ENCODE measurements around the gene DMRTB1.

DMRTB1 gene

DNA sequence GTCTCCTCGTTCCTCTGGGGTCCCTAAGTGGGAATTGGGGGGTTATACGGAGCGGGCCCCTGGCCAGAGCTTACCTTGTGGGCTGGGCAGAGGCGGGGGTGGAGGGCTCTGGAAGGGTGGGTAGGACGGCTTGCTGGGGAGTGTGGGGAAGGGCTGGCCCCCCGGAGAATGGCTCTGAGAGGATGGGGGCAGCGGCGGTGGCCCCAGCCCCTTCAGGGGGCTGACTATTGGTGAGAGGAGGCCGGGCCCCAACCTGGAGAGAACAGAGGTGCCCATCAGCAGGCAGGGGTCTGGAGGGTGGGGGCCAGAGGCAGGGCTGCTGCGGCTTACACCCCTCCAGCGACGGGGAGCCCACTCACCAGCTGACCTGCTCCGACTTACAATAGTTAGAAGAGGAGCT, 50.6 kb downstream of the DMRTB1 start:
- TF ChIP-seq TAF1 (IDR thresholded peaks at IDR 0.05; ENCODE audit: borderline replicate concordance, insufficient read depth, low read length), result no peak
- TF ChIP-seq SIN3A (IDR thresholded peaks at IDR 0.05; ENCODE audit: borderline replicate concordance, insufficient read depth, low read length), result no peak
- TF ChIP-seq, protein P1, sequence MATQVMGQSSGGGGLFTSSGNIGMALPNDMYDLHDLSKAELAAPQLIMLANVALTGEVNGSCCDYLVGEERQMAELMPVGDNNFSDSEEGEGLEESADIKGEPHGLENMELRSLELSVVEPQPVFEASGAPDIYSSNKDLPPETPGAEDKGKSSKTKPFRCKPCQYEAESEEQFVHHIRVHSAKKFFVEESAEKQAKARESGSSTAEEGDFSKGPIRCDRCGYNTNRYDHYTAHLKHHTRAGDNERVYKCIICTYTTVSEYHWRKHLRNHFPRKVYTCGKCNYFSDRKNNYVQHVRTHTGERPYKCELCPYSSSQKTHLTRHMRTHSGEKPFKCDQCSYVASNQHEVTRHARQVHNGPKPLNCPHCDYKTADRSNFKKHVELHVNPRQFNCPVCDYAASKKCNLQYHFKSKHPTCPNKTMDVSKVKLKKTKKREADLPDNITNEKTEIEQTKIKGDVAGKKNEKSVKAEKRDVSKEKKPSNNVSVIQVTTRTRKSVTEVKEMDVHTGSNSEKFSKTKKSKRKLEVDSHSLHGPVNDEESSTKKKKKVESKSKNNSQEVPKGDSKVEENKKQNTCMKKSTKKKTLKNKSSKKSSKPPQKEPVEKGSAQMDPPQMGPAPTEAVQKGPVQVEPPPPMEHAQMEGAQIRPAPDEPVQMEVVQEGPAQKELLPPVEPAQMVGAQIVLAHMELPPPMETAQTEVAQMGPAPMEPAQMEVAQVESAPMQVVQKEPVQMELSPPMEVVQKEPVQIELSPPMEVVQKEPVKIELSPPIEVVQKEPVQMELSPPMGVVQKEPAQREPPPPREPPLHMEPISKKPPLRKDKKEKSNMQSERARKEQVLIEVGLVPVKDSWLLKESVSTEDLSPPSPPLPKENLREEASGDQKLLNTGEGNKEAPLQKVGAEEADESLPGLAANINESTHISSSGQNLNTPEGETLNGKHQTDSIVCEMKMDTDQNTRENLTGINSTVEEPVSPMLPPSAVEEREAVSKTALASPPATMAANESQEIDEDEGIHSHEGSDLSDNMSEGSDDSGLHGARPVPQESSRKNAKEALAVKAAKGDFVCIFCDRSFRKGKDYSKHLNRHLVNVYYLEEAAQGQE (IDR thresholded peaks at IDR 0.05; ENCODE audit: insufficient read depth in 1 of 2, low read depth in 2 of 2, low read length in 2 of 2), result no peak
- no peak for TF ChIP-seq FOXP2 (optimal IDR thresholded peaks at IDR 0.05; ENCODE audit: borderline replicate concordance, extremely low read depth, extremely low read length, insufficient read depth)
- TF ChIP-seq POLR2AphosphoS5 (IDR thresholded peaks at IDR 0.05; ENCODE audit: low read depth, low read length), result no peak

DNA sequence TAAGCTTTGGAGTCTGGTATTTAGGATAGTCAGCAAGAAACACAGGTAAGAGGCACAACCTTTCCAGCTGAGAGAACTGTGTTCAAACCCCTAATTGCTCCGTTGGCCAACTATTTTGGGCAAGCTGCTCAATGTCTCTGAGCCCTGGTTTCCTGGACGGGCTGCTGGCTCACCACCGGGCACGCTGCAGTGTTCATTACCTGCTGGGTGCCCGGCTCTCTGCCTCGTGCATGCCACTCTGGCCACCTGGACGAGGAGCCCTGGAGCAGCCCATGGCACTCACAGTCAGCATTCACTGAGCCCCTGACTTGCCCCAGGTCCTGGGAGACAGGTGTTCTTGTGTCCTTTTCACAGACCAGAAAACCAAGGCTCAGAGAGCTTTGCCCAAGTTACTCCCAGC, 51.0 kb downstream of the DMRTB1 start:
- TF ChIP-seq POLR2AphosphoS5 (IDR thresholded peaks at IDR 0.05; ENCODE audit: low read depth, low read length) (no peak), SIN3A (IDR thresholded peaks at IDR 0.05; ENCODE audit: borderline replicate concordance, insufficient read depth, low read length) (no peak), TAF1 (IDR thresholded peaks at IDR 0.05; ENCODE audit: borderline replicate concordance, insufficient read depth, low read length) (no peak), FOXP2 (optimal IDR thresholded peaks at IDR 0.05; ENCODE audit: borderline replicate concordance, extremely low read depth, extremely low read length, insufficient read depth) (no peak)
- TF ChIP-seq, protein P1 (IDR thresholded peaks at IDR 0.05; ENCODE audit: insufficient read depth in 1 of 2, low read depth in 2 of 2, low read length in 2 of 2), result no peak

DNA sequence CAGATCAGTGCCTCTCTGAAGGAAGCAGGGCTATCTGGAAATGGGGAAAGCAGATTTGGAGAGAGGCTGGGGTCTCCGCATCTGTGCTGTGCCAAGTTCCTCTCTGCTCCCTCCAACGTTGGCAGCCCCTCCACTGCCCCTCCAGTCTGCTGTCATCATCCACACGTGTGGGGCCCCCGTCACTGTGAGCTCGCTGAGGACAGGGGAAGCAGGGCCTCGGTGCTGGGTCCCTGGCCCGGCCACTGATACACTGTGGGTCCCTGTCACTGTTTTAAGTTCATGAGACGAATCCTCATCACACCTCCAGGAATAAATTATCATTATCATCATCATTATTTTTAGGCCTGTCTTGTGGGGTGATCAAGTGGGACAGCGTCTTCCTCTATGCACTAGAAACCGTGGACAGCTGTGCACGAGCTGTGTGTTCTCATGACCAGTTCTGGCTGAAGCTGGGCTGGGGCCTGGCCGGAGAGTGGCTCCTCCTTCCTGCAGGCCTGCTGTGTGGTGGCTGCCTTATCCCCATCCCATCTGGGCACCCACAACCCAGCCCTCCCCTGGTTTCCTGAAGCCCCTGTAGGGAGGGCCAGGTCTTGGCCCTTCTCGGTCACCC, 52.2 kb downstream of the DMRTB1 start:
- no peak for TF ChIP-seq TAF1 (IDR thresholded peaks at IDR 0.05; ENCODE audit: borderline replicate concordance, insufficient read depth, low read length)

DNA sequence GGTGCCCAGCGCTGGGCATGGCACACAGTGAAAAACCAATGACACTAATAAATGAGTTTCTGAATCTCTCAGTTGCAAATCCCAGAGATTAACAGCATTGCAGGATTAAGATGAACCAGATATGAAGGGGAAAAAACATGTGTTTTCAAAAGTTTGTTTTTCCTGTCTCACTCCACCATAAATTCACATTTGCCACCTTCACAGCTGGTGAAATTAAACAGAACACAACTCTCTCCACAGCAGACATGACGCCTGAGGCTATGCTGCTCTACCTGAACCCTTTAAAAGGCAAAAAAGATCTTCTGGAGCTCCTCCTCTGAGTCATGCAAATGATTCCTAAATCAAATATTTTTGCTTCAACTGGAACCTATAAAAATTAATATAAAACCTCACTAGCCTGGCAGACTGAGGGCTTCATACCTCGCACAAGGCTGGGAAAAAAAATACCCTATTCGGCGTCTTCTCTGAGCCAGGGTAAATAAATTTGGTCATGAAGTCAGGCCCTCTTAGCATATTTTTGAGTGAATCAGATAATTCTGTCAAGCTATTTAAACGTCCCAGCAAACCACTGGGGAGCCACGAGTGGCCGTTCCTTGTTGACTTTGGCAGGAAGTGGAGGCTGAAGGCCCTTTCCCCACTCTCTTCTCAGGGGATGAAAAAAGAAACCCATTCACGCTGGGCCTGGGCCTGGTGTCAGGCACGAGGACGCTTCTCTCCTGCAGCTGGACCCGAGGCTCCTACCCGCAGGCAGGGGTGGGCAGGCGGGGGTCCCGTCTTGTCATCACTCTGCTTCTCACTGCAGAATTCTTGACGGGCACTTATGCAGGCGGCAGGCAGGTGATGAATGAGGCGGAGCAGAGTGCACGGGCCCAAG, 53.0 kb downstream of the DMRTB1 start:
- no peak for TF ChIP-seq SIN3A (IDR thresholded peaks at IDR 0.05; ENCODE audit: borderline replicate concordance, insufficient read depth, low read length)
- TF ChIP-seq, protein P1 (IDR thresholded peaks at IDR 0.05; ENCODE audit: insufficient read depth in 1 of 2, low read depth in 2 of 2, low read length in 2 of 2), result no peak
- no peak for TF ChIP-seq POLR2AphosphoS5 (IDR thresholded peaks at IDR 0.05; ENCODE audit: low read depth, low read length)
- TF ChIP-seq TAF1 (IDR thresholded peaks at IDR 0.05; ENCODE audit: borderline replicate concordance, insufficient read depth, low read length), result no peak
- TF ChIP-seq FOXP2 (optimal IDR thresholded peaks at IDR 0.05; ENCODE audit: borderline replicate concordance, extremely low read depth, extremely low read length, insufficient read depth), result no peak

DNA sequence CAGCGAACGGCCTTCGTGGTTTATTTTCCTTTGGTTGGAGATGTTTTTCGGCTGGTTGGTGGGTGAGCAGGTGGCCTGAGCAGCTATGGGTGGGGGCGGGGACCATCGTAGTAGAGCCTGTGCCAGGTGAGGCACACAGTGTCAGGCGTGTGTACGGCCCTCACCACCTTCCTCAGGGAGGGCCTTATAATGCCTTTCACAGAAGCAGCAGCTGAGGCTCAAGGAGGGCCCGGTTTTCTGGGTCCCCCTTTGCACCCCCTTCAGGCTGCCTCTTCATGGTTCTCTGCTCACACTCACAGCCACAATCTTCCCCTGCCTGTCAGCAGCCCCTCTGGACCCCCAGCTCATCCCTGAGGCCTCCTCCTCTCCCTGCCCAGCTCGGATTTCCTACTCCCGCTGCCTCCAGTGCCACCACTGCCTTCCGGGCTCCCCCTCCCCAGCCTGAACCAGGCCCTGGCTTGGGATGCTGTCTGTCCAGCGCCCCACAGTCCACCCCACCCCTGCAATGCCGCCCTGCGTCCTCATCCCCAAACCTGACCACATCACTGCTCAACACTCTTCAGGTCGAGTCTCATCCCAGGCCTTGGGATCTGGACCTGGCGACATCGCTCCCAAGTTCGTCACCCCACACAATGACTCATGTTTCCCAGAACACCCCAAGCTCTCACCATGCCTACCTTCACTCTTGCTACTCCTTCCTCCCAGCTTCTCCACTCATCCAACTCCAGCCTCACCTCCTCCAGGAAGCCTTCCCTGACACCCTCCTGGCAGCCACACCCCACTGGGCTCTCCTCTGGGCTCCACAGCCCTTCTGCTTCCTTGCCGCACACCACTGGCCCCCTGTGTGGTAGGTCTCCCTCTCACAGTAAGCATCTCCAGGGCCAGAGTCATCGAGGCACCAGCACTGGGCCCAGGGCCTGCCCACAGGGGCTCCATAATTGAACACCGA, 53.9 kb downstream of the DMRTB1 start:
- TF ChIP-seq FOXP2 (optimal IDR thresholded peaks at IDR 0.05; ENCODE audit: borderline replicate concordance, extremely low read depth, extremely low read length, insufficient read depth) (no peak), POLR2AphosphoS5 (IDR thresholded peaks at IDR 0.05; ENCODE audit: low read depth, low read length) (no peak), TAF1 (IDR thresholded peaks at IDR 0.05; ENCODE audit: borderline replicate concordance, insufficient read depth, low read length) (no peak), SIN3A (IDR thresholded peaks at IDR 0.05; ENCODE audit: borderline replicate concordance, insufficient read depth, low read length) (no peak)
- TF ChIP-seq, protein P1 (IDR thresholded peaks at IDR 0.05; ENCODE audit: insufficient read depth in 1 of 2, low read depth in 2 of 2, low read length in 2 of 2), result no peak

All from PFSK-1 (cell line).